ENCODE results near the gene ARHGAP29. TPM values are rescaled to one million over a fixed set of nuclear protein-coding genes. Genes with fewer than 3 reads are reported as not detected.
A peak's percentile ranks its signal among the peaks of the same experiment; 100 is the strongest.

The ARHGAP29 gene
- total RNA-seq, 1 donor from 2014 or later, result 19.9 TPM

- Mint-ChIP-seq H3K36me3 (ENCODE audit: low read depth, unreplicated experiment) (no peaks in the 10 kb centered on the region), H3K9me3 (ENCODE audit: unreplicated experiment) (no peaks in the 10 kb centered on the region), H3K27ac (ENCODE audit: unreplicated experiment) (peak overlapping the region; percentile 99), H3K4me3 (ENCODE audit: unreplicated experiment) (peak overlapping the region; percentile 64), H3K4me1 (ENCODE audit: low read depth, unreplicated experiment) (peaks cover 16% of the 10 kb centered on the region), H3K27me3 (ENCODE audit: low read depth, unreplicated experiment) (peaks cover 2% of the 10 kb centered on the region)
- H3K9ac ChIP-seq (ENCODE audit: low read length), result peak overlapping the region; percentile 71
- H3K4me1 ChIP-seq (ENCODE audit: insufficient read depth, low read length), result peaks cover 12% of the 10 kb centered on the region
- H3K79me2 ChIP-seq (ENCODE audit: insufficient read depth, low read length), result no peaks in the 10 kb centered on the region
- H3K36me3 ChIP-seq (ENCODE audit: insufficient read depth, low read length), result no peaks in the 10 kb centered on the region
- H3K4me3 ChIP-seq (ENCODE audit: insufficient read depth, low read depth, low read length), result no peak overlapping the region
- H3K27me3 ChIP-seq (ENCODE audit: insufficient read depth, low read length), result no peaks in the 10 kb centered on the region
- peaks cover 4% of the 10 kb centered on the region for H3K9me3 ChIP-seq (ENCODE audit: insufficient read depth, low read depth, low read length)
- H2AFZ ChIP-seq (ENCODE audit: low read depth, low read length), result peak overlapping the region; percentile 35
- no peaks in the 10 kb centered on the region for H4K20me1 ChIP-seq (ENCODE audit: insufficient read depth, low read length)
- peak overlapping the region; percentile 77 for H3K27ac ChIP-seq (ENCODE audit: low read depth, low read length)
- TF ChIP-seq EZH2 (IDR thresholded peaks at IDR 0.05; ENCODE audit: insufficient read depth, low read length) (no peak), CTCF (IDR thresholded peaks at IDR 0.05; ENCODE audit: insufficient read depth, low read depth, low read length) (no peak)
- DNase-seq (ENCODE audit: low read depth), result peak; percentile 85
- peak overlapping the region; percentile 82 for H3K4me2 ChIP-seq (ENCODE audit: low read length)
- no peak for FAIRE-seq
These were observed 106.4 kb downstream of the ARHGAP29 start for GRCh38 chr1:94130851-94131595.

GRCh38 chr1:94126651-94127050 lies 110.7 kb downstream of the ARHGAP29 start:
- H3K36me3 Mint-ChIP-seq (ENCODE audit: low read depth, unreplicated experiment), result no peaks in the 10 kb centered on the region
- H3K36me3 ChIP-seq (ENCODE audit: insufficient read depth, low read length), result no peaks in the 10 kb centered on the region
- no peaks in the 10 kb centered on the region for H3K9me3 Mint-ChIP-seq (ENCODE audit: unreplicated experiment)
- H2AFZ ChIP-seq (ENCODE audit: low read depth, low read length), result no peak overlapping the region
- H3K79me2 ChIP-seq (ENCODE audit: insufficient read depth, low read length), result no peaks in the 10 kb centered on the region
- peaks cover 4% of the 10 kb centered on the region for H3K27me3 Mint-ChIP-seq (ENCODE audit: low read depth, unreplicated experiment)
- H3K4me2 ChIP-seq (ENCODE audit: low read length), result no peak overlapping the region
- DNase-seq (ENCODE audit: low read depth) (no peak), FAIRE-seq (no peak)
- no peak overlapping the region for H3K4me3 Mint-ChIP-seq (ENCODE audit: unreplicated experiment)
- peaks cover 14% of the 10 kb centered on the region for H3K4me1 ChIP-seq (ENCODE audit: insufficient read depth, low read length)
- no peak overlapping the region for H3K27ac Mint-ChIP-seq (ENCODE audit: unreplicated experiment)
- no peaks in the 10 kb centered on the region for H3K9me3 ChIP-seq (ENCODE audit: insufficient read depth, low read depth, low read length)
- peaks cover 22% of the 10 kb centered on the region for H3K4me1 Mint-ChIP-seq (ENCODE audit: low read depth, unreplicated experiment)
- H3K9ac ChIP-seq (ENCODE audit: low read length), result no peak overlapping the region
- no peak for TF ChIP-seq EZH2 (IDR thresholded peaks at IDR 0.05; ENCODE audit: insufficient read depth, low read length)
- no peak for TF ChIP-seq CTCF (IDR thresholded peaks at IDR 0.05; ENCODE audit: insufficient read depth, low read depth, low read length)
- no peak overlapping the region for H3K27ac ChIP-seq (ENCODE audit: low read depth, low read length)
- no peaks in the 10 kb centered on the region for H3K27me3 ChIP-seq (ENCODE audit: insufficient read depth, low read length)
- H3K4me3 ChIP-seq (ENCODE audit: insufficient read depth, low read depth, low read length), result no peak overlapping the region
- no peaks in the 10 kb centered on the region for H4K20me1 ChIP-seq (ENCODE audit: insufficient read depth, low read length)

All from astrocyte (in vitro differentiated cells and primary cell).